DMS153 (cell line): ENCODE measurements around the gene PPP2R2D.
A peak's percentile ranks its signal among the peaks of the same experiment; 100 is the strongest.
"Not testable (repeated sequence)": the region's sequence is repeated elsewhere in the genome, so short reads cannot be mapped to it uniquely, and the experiment has no call there.

Source experiments
- DNase-seq: peaks from one replicate; lab custom pipeline; 2025; lab: John Stamatoyannopoulos, UW

Gene PPP2R2D

DNA sequence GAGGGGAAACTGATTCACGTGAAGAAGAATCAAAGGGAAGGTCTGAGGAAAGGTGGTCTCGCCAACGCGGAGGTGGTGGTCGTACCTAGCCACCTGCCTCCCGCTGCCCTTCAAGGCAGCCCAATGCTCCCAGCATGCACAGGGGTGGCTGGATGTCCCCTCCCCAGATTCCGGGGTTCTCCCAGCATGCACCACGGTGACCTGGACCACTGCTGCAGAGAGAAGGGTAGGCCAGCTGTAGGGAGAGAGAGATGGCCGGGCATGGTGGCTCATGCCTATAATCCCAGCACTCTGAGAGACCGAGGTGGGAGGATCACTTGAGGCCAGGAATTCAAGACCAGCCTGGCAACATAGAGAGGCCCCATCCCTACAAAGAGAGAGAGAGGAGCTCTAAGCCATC lies 32.4 kb upstream of the PPP2R2D start:
- DNase-seq: no peak

DNA sequence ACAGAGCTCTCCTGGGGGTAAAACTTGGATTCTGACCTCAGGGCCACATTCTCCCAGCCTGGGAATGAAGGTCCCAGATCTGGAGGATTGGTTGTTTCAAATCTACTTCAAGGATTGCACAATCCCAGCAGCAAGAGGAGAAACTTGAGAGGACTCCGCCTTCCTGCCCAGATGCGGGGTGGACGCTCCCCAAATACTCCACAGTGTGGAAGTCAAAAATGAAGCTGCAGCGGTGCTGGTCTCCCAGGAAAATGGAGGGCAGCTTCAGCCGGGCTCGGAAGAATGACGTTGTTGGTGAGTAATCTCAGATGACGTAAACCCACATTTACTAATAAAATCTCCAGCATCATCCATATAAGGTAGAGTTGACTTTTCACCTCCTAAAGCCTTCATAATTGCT lies 31.5 kb upstream of the PPP2R2D start:
- no peak for DNase-seq

DNA sequence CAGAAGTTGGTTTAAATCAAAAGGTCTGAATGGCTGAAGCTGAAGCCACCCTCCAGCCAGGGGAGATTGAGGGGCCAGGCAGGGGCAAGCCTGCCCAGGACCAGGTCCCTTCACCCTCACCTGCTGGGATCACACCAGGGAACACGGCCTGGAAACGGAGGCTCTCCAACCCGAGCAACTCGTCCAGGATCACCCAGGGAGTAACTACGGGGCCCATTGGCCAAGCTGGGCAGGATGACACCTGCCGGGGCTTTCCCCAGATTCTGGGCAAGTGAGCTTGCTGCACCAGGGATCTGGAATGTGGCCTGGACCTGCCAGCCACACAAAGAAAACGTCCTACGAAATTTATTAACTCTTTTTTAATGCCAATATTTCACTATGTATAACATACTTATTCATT lies 30.4 kb upstream of the PPP2R2D start:
- DNase-seq: no peak

DNA sequence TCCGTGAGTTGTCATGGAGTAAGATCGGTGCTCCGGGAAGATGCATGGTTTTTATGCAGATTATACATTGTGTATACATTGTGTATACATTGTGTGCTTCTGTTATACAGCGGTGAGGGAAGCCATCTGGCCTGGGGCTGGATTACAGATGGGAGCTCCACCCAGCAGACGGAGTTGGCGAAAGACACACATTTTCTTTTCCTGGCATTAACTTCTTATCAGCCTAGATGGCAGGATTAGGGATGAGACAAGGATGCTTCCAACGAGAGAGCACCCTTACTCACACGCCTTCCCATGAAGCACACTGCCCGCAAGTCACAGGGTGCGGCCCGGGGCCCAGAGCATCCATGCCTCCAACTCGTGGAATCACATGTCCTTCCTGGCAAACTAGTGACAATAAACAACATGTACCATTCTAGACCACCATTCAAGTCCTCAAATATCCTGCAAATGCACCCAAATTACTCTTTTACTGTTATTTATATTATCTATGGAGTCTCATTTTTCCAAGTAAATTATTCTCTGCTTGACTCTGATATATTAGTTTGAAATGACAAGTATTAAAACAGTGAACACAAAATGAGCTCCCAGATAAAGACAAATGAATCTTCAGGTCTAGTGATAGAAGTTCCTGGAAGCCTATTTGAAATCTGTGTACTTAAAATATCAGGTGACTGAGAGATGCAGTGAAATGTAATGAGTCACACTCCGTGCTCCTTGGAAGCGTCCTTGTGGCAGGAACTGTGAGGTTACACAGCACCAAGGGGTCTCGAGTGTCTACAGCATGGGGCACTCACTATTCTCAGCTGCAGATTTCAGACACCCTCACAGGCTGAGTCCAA lies 29.8 kb upstream of the PPP2R2D start:
- no peak for DNase-seq

DNA sequence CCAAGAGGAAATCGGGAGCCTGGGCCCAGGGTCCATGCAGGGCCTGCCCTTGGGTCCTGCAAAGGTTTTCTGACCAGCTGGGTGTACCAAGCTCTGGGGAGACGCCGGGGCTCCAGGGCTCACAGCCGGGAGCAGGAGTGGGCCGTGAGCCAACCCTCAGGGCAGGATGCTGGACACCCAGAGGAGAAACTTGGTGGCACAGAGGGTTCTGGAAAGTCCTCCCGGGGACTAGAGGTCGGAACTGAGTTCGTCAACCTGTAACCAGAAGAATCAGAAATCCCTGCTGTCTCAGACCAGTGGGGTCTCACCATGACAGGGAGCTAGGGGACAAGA lies 29.2 kb upstream of the PPP2R2D start:
- no peak for DNase-seq

DNA sequence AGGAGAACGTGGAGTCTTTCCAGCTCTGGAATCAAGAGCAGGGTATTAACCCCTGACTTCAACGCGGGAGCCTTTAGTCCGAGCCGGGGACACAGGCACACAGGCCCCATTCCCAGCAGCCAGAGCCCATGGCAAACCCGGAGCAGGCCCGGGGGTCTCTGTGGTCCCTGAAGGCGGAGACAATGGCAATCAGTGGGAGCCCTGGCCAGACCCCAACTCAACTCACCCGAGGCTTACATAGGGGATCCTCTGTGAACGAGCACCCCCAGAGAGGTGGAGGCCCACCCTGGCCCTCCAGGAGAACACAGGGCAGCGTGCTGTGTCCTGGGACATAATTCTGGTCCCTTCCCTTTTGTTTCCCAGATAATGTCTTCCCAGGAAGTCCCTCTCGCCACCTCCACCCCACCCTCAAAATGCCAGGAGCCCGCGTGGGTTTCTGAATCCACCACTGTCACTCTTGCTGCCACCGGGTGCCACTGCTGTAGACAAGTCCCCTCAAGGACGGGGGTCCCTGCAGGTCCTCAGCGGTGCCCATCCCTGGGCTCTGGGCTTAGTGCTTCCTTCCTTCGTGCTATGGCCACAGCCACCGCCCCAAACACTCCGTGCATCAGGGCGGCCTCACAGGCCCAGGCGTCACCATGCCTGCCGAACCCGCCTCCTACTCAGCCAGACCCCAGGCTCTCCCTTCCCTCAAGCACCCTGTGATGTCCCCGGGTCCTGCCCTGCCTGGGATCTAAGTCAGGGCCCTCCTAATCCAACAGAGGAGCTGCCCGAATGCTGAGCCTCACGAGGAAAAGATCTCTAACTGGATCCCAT lies 28.6 kb upstream of the PPP2R2D start:
- DNase-seq: no peak

DNA sequence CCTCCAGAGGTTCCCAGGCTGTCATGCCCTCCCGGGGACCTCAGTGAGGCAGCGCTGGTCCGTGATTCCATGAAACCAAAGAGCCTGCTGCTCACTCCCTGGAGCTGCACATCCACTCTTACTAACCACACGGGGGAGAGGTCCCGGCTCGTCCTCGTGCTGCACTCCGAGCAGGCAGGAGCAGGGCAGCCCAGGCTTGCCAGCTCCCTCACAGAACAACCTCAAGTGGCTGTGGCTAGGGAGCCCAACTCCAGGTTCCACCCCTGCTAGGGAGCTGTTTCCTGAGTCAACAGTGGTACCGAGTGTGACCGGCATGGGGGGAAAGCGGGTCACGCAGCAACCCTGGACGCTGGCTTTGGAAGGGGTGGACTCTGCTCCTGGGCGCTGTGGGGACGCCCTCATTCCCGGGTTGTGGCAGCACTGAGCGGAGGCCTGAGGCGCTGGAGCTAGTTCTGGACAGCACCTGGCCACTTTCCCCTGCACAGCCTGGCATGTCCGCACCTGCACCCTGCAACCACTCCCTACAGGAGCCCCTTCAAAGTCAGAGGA lies 27.9 kb upstream of the PPP2R2D start:
- no peak for DNase-seq

DNA sequence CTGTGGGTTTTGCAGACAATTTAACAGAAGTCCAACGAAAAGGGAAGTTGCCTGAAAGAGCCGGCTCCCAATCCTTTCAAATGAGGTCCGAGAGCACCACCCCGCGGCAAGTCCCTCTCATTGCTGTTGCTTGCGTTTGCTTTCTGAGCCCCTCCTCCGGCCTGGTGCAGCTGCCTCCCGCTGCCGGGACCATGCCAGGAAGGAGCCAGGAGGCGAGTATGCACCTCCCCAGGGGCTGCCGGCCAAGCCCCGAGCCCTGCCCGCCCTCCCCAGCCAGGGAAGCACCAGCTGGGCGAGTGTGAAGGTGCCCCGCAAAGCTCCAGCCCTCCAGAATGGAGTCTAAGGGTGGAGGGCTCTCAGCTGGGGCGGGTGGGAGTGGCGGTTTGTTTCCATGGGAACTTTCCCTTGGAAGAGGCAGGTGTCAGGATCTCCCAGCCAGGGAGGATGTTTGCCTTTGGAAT lies 25.8 kb upstream of the PPP2R2D start:
- peak; percentile 86 for DNase-seq

DNA sequence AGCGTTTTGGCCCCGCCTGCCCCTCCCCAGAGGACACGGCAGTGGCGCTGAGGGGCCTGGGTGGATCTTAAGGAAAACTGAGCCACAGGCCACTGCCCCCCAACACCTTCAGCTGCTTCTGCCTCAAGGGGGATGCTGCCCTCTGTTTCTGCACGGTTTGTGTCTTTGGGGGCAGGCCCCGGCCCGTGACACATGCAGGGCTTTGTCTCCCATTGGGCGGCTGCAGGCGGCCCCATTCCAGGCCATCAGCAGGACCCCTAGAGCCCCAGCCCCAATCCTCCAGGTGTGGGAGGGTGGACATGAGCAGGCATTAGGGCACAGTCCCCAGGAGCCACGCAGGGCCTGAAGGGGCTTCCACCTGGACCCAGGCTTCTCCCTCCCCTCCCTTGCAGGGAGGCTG lies 25.3 kb upstream of the PPP2R2D start:
- DNase-seq: no peak

DNA sequence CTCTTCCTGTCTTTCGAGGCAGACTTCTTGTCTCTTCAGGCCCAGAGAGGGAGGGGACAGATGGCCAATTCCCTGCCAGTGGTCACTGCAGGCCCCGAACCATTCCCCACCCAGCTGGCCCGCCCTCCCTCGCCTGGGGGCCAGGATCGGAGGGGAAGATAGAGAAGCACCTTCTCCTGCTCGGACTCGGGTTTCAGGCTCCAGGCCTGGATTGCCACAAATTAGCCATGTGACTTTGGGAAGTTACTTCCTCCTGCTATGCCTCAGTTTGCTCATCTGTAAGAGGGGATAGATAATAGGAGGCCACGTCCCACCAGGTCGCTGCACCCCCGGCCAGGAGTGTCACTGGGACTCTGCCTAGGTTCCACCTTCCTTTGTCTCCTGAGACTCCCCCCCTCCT lies 24.8 kb upstream of the PPP2R2D start:
- DNase-seq: no peak

DNA sequence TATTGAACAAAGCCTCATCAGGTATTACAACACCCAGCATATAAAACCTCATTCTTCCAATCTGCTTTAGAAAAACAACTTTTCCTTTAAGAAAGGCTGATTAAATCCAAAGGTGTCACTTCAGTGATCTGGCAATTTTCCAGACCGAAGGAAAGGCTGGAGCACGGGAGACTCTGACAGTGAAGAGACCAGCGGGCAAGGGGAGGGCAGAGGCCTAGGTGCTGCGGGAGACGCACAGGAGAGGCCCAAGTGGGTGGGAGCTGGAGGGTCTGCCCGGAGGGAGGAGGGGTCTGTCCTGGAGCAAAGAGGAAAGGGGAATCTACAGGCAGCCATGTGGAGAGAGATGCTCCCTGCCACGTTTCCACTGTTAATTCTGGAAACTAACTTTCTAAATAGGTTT lies 24.3 kb upstream of the PPP2R2D start:
- DNase-seq: no peak

DNA sequence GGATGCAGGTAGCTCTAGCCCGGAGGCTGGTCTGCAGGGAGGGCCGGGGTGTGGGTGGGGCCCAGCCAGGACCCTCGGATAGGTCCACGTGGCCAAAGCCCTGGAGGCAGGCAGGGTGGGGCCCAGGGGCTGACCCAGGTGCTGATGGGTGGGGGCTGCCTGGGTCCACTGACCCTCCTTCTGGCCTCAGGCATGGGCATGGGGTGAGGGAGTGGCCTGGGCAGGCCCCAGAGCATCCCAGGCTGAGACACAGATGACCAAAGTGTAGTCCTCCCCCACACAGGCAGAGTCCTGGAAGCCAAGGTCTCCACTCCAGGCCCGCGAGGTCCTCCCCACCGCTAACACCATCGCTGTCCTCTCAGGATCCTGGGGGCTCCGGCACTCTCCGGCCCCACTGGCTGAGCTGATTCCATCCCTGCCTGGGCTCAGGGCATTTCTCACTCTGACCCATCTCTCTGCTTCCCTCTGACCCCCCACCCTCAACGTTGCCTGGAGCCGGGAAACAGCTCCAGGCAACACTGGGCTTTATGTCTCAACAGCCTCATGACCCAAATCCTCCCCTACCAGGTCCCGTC lies 20.7 kb upstream of the PPP2R2D start:
- DNase-seq: no peak

DNA sequence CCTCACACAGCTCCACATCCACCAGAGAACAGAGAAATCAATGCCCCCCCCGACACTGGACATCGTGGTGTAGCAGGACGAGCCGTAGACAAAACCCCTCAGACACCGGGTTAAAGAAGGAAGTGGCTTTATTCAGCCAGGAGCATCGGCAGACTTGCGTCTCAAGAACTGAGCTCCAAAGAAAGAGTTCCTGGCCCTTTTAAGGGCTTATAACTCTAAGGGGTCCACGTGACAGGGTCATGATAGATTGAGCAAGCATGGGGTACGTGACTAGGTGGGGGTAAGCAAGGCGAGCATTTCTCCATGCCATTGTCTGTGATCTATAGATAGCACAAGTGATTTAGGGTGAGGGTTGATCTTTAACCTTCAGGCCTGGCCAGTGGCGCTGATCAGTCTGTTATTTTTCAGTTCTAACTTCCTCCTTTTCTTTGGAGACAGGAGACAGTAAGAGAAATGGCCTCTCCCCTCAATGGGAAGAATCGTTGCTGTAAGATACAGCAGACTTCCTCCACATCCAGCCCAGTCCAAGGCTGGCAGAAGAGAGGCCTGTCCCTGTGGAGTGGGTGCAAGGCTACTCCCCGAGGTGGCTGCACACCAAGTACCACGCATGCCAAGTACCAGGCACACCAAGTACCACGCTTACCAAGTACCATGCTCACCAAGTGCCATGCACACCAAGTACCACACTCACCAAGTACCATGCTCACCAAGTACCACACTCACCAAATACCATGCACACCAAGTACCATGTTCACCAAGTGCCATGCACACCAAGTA lies 19.5 kb upstream of the PPP2R2D start:
- no peak for DNase-seq

DNA sequence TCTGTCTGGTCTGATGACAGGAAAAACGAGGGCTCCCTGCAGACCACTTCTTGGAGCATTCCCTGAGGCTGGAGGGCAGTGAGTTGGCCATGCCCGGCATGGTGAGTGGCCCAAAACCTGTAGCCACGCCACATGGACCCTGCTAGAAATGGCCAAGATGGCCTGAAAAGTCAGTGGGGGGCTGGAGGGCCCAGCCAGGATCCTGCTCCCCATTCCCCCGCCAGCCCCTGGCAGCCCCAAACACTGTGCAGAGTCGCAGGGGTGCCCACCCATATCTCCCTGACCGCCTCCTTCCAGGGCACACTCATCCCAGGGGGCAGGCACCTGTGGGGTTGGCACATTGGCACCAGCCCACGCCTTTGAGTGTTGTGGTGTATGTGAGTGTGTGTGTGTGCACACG lies 18.7 kb upstream of the PPP2R2D start:
- no peak for DNase-seq

DNA sequence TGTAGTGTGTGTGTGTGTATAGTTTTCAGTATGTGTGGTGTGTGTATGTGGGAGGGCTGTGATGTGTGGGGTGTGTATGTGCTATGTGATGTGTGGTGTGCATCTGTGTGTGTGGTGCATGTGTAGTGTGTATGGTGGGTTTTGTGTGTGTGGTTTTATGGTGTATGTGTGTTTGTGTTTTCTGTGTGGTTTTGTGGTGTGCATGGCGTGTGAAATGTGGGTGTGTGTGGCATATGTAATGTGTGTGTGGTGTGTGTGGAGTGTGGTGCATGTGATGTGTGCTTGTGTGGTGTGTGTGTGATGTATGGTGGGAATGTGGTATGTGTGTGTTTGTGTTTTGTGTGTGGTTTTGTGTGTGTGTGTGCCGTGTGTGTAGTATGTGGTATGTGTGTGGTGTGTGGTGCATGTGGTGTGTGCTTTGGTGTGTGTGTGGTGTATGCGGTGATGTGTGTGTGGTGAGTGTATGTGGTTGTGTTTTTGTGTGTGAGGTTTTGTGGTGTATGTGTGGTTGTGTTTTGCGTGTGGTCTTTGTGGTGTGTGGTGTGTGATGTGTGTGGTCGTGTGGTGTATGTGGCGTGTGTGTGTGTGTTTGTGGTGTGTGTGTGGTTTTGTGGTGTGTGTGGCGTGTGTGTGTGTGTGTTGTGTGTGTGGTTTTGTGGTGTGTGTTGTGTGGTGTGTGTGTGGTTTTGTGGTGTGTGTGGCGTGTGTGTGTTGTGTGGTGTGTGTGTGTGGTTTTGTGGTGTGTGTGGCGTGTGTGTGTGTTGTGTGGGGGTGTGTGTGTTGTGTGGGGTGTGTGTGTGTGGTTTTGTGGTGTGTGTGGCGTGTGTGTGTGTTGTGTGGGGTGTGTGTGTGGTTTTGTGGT lies 18.0 kb upstream of the PPP2R2D start:
- no peak for DNase-seq

DNA sequence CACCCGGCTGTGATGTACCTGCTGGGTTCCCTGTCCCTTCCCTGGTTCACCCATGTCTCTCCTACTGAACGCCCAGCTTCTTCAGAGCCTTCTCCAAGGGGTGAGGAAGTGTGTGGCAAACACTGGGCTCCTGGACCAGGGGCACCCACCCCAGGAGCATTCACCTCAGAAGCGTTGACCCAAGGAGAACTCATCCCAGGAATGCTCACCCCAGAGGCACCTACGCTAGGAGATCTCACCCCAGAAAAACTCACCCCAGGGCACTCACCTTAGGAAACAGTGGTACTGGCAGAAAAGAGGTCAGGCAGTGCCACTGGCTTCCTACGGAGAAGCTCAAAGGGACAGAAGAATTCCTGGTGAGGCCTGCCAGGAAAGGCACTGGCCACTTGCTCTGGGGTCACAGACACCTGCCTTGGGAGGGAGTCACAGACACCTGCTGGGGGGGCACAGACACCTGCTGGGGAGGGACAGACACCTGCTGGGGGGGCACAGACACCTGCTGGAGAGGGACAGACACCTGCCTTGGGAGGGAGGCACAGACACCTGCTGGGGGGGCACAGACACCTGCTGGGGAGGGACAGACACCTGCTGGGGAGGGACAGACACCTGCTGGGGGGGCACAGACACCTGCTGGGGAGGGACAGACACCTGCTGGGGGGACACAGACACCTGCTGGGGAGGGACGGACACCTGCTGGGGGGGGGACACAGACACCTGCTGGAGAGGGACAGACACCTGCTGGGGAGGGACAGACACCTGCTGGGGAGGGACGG lies 17.0 kb upstream of the PPP2R2D start:
- DNase-seq: not testable (repeated sequence)

DNA sequence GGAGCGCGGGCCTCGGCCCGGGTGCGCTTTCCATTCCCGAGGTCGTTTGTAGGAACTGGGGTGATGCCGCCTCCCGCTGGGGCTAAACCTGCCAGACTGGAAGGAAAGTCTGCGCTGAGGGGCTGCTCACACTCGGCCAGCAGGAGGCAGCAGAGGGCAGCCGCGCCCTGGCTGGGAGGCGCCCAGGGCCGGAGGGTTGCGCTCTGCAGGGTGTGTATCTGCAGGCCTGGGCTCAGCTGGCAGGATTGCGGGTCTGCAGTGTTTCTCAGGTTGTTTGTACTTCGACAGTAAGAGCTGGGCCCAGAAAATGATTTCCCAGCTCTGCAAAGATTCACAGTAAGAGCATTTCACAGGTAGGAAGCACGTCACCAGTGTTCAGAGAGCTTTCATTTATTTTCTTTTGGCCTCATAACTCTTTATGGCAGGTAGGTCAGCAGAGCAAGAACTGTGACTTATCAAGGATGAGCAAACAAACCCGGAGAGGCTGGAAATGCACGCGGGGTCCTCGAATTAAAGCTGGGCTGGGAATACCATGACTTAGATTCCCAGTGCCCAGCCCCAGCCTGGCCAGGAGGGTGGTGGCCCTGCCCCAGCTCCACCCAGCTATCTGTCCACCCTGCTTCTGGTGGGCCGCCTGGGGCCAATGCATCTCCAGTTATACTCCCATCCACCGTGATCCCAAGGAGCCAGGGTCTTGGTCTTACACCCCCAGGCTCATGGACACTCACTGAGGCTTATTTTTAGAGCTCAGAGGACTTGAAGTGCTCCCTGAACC lies 15.2 kb upstream of the PPP2R2D start:
- DNase-seq: no peak

DNA sequence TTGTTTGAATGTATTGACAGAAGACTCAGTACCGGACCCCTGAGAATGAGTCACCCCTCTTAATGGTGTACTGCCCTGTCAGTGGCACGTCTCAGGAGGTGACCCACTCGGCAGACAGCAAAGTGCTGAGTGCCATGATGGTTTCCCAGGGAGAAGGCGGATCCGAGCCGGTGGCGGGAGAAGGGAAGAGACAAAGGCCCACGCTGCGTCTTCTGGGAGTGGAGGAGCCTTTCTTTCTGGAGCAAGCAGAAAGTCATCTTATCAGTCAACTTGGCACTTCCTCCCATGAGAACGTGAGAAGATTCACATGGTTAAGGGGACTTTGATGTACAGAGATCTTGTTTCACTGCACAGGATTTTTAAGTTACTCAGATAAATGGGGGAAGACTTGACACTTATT lies 14.6 kb upstream of the PPP2R2D start:
- DNase-seq: no peak

DNA sequence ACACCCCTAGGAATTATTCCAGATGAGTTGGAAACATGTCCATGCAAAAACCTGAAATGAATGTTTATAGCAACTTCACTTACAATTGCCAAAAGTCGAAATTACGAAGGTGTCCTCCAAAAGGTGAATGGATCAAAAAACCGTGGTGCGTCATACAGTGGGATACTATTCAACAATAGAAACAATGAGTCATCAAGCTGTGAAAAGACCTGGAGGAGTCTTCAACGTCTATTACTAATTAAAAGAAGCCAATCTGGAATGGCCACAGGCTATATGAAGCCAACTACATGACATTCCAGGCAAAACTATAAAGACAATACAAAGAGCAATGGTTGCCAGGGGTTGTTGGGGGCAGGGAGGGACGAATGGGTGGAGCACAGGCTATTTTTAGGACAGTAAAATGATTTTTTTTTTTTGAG lies 12.6 kb upstream of the PPP2R2D start:
- no peak for DNase-seq
